Endothelial cell of umbilical vein (primary cell): Measurements from ENCODE around the gene FTO. TPM values are rescaled to one million over a fixed set of nuclear protein-coding genes. Genes with fewer than 3 reads are reported as not detected.

Experiments
- BruUV-seq: library from RNA; stranded (reverse); fragments of 400-500 nt; replicated peaks from 2 replicates; lab custom pipeline; 2021; lab: Mats Ljungman, UMichigan
- CTCF ChIA-PET: fragments of 300-600, 350-600 bp; sonication (Branson Sonifier 250); formaldehyde crosslinking; loops from one replicate; lab custom pipeline; 2021; ENCODE audit warnings: antibody characterized with exemption, inconsistent platforms; lab: Charles Lee
- POLR2A ChIA-PET: fragments of 300-600, 350-600 bp; sonication (Branson Sonifier 250); formaldehyde crosslinking; loops from one replicate; lab custom pipeline; 2021; ENCODE audit warnings: antibody characterized with exemption, inconsistent platforms; lab: Charles Lee
- DNase-seq: peaks from one replicate; pipeline ENCODE4 v3.0.0-alpha.2; 2011; ENCODE audit warnings: low read depth, low spot score
- FAIRE-seq: peaks from 2 replicates; lab custom pipeline; 2011; peaks lifted over from hg19 to GRCh38; lab: Jason Lieb, UNC
- H2AFZ ChIP-seq: 2 replicates; pipeline ENCODE4 v1.6.0; 2012; ENCODE audit warnings: low read depth, low read length, control low read depth, inconsistent platforms
- H3K27ac ChIP-seq: 2 replicates; pipeline ENCODE4 v1.5.1; 2011; ENCODE audit warnings: low read depth, mild to moderate bottlenecking, control low read depth, low read length, moderate library complexity; ENCODE audit not compliant: insufficient read depth
- H3K27me3 ChIP-seq, 2 experiments: 2 replicates each; pipeline versions ENCODE4 v1.6.0 to v1.6.1; 2011; ENCODE audit warnings: low read length in 2 of 2, mixed read lengths in 1 of 2; ENCODE audit not compliant: control insufficient read depth in 2 of 2, insufficient read depth in 2 of 2
- H3K36me3 ChIP-seq, 2 experiments: 2 replicates in 1 of 2; 3 replicates in 1 of 2; pipeline ENCODE4 v1.5.1; 2011; ENCODE audit warnings: low read length in 2 of 2, mild to moderate bottlenecking in 1 of 2, moderate library complexity in 1 of 2; ENCODE audit not compliant: control insufficient read depth in 2 of 2, insufficient read depth in 2 of 2; ENCODE audit errors: extremely low read depth in 1 of 2
- H3K4me1 ChIP-seq: 3 replicates; pipeline ENCODE4 v1.5.1; 2011; ENCODE audit warnings: mild to moderate bottlenecking, low read length; ENCODE audit not compliant: control insufficient read depth, insufficient read depth; ENCODE audit errors: extremely low read depth
- H3K4me2 ChIP-seq: 2 replicates; pipeline ENCODE4 v1.6.1; 2011; ENCODE audit warnings: low read length, control low read depth, mixed read lengths; ENCODE audit not compliant: insufficient read depth
- H3K4me3 ChIP-seq, 3 experiments: fragments of 200-600 bp in 1 of 3; sonication (generic), shearing (Covaris generic) in 1 of 3; replicated peaks in 1 of 3; 2 replicates each; pipeline ENCODE4 v1.5.1; 2011 to 2016; ENCODE audit warnings: control low read depth in 3 of 3, low read length in 3 of 3, mild to moderate bottlenecking in 2 of 3, inconsistent platforms in 1 of 3, low read depth in 1 of 3, moderate library complexity in 1 of 3; ENCODE audit not compliant: insufficient read depth in 1 of 3
- H3K79me2 ChIP-seq: 2 replicates; pipeline ENCODE4 v1.6.0; 2012; ENCODE audit warnings: low read length, inconsistent platforms; ENCODE audit not compliant: control insufficient read depth, insufficient read depth
- H3K9ac ChIP-seq: replicated peaks from 2 replicates; pipeline ENCODE3; 2011; ENCODE audit warnings: low read length, control low read depth; ENCODE audit not compliant: insufficient read depth; ENCODE audit errors: extremely low read depth
- H3K9me1 ChIP-seq: replicated peaks from 3 replicates; pipeline ENCODE4 v1.6.0; 2011; ENCODE audit warnings: mild to moderate bottlenecking, low read length; ENCODE audit not compliant: control insufficient read depth, insufficient read depth; ENCODE audit errors: extremely low read depth
- H3K9me3 ChIP-seq: replicated peaks from 2 replicates; pipeline ENCODE4 v1.5.1; 2012; ENCODE audit warnings: low read length, inconsistent platforms; ENCODE audit not compliant: control insufficient read depth, insufficient read depth
- H4K20me1 ChIP-seq: replicated peaks from 2 replicates; pipeline ENCODE3; 2011; ENCODE audit warnings: mild to moderate bottlenecking, low read length; ENCODE audit not compliant: control insufficient read depth, insufficient read depth; ENCODE audit errors: extremely low read depth
- EZH2 ChIP-seq: IDR thresholded peaks from 2 replicates; pipeline ENCODE4 v1.6.1; 2012; ENCODE audit warnings: borderline replicate concordance, low read depth, mild to moderate bottlenecking, moderate library complexity, low read length, inconsistent platforms; ENCODE audit not compliant: severe bottlenecking
- FOS ChIP-seq: IDR thresholded peaks from 2 replicates; pipeline ENCODE4 v1.6.1; 2011; ENCODE audit warnings: mild to moderate bottlenecking, low read length, moderate library complexity, borderline replicate concordance; ENCODE audit not compliant: insufficient read depth
- GATA2 ChIP-seq: IDR thresholded peaks from 2 replicates; pipeline ENCODE4 v1.7.0; 2011; ENCODE audit warnings: low read depth, mild to moderate bottlenecking, moderate library complexity, mixed read lengths, low read length; ENCODE audit not compliant: insufficient read length, insufficient read depth
- JUN ChIP-seq: IDR thresholded peaks from 2 replicates; pipeline ENCODE4 v1.6.1; 2011; ENCODE audit warnings: borderline replicate concordance, low read depth; ENCODE audit not compliant: insufficient read length, insufficient read depth
- MYC ChIP-seq: IDR thresholded peaks from one replicate; pipeline ENCODE4 v1.6.1; 2011; ENCODE audit warnings: mild to moderate bottlenecking, low read depth, low read length
- POLR2A ChIP-seq: IDR thresholded peaks from 2 replicates; pipeline ENCODE4 v1.6.1; 2012; ENCODE audit warnings: low read depth, mild to moderate bottlenecking, control low read depth, low read length
- POLR2AphosphoS5 ChIP-seq: IDR thresholded peaks from 2 replicates; pipeline ENCODE4 v1.6.1; 2012; ENCODE audit warnings: low read depth, mild to moderate bottlenecking, control low read depth, low read length, moderate library complexity; ENCODE audit not compliant: insufficient read depth
- dilution Hi-C: fragments of 300-500 bp; cut with MboI; formaldehyde crosslinking; loops from one replicate; pipeline ENCODE4 v1.15.0; 2019; ENCODE audit warnings: low sequenced_read_pairs; ENCODE audit not compliant: extremely low pct_ligation_motif_present
- intact Hi-C: fragments of 100-400 bp; cut with micrococcal nuclease; formaldehyde crosslinking; loops from one replicate; pipeline ENCODE4 v1.10.0; 2022
- polyA plus RNA-seq, 4 experiments: library from polyadenylated mRNA; depleted of rRNA in 3 of 4; stranded (reverse) in 3 of 4; unstranded in 1 of 4; fragments of >200 nt; gene quantifications; 2 replicates each; pipeline versions ENCODE4 v1.2.1 to v1.2.3, GENCODE V29; 2011 to 2012; ENCODE audit warnings: missing spikeins in 1 of 4
- total RNA-seq: library from RNA; stranded (reverse); gene quantifications from 2 replicates; pipeline ENCODE4 v1.2.3, GENCODE V29; 2021
- TF ChIP-seq, protein P1 (sequence below): IDR thresholded peaks from 2 replicates; pipeline ENCODE4 v1.6.1; 2011; ENCODE audit not compliant: insufficient read depth, insufficient read length
- TF ChIP-seq, protein P2 (sequence below), 2 donors: IDR thresholded peaks; 1 replicate in 1 of 2; 2 replicates in 1 of 2; pipeline ENCODE4 v1.5.1; 2011; ENCODE audit warnings: low read length in 2 of 2, mild to moderate bottlenecking in 2 of 2, moderate library complexity in 2 of 2, control low read depth in 1 of 2, inconsistent platforms in 1 of 2, low read depth in 1 of 2; ENCODE audit not compliant: insufficient read depth in 1 of 2; ENCODE audit errors: extremely low read depth in 1 of 2

The FTO gene
- total and polyA plus RNA-seq, 2 donors (not counting 3 experiments of a cell fraction or from before 2014, with no cell fraction given) = 48.6 to 87.1 TPM

DNA sequence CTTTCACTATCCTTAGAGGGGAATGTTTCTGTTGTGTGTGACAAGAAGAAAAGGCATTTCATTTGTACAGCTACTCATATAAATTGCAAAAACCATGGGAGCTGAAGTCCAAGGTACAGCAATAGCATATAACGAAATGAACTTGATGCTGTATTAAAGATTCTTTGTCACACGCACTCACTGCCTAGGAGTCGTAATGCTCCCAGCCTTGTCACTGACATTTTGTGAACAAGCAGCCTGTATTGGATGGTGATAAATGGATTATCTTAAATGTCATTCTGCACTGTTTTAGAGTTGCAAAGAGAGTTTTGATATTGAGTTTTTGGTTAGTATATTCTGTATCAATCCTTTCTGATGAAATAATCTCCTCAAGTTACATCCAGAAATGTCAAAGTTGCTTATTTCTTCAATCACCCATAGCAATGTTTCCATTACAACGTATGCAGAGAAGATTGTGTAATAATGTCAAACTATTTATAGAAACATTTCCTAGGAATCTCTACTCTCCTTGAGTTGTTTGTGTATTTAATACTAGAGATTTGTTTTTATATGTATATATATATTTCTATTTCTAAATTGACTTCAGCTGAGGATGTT, 270.6 kb downstream of the FTO start:
- FAIRE-seq = no peak
- H4K20me1 ChIP-seq = no peaks in the 10 kb centered on the region
- intact Hi-C loops = no loop called here
- DNase-seq = no peak
- no peak overlapping the region for H3K4me3 ChIP-seq
- no peaks in the 10 kb centered on the region for H3K79me2 ChIP-seq
- no TSS peak for BruUV-seq
- CTCF ChIA-PET = no interaction called here
- no peaks in the 10 kb centered on the region for H3K27me3 ChIP-seq
- no peak overlapping the region for H3K27ac ChIP-seq
- H3K9me3 ChIP-seq = no peaks in the 10 kb centered on the region
- H3K9me1 ChIP-seq = no peaks in the 10 kb centered on the region
- H3K4me1 ChIP-seq = no peaks in the 10 kb centered on the region
- no peak overlapping the region for H3K4me2 ChIP-seq
- POLR2A ChIA-PET = no interaction called here
- TF ChIP-seq EZH2 (no peak), POLR2AphosphoS5 (no peak), GATA2 (no peak), JUN (no peak), POLR2A (no peak), FOS (no peak), MYC (no peak)
- TF ChIP-seq, protein P1, sequence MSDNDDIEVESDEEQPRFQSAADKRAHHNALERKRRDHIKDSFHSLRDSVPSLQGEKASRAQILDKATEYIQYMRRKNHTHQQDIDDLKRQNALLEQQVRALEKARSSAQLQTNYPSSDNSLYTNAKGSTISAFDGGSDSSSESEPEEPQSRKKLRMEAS = no peak
- TF ChIP-seq, protein P2, sequence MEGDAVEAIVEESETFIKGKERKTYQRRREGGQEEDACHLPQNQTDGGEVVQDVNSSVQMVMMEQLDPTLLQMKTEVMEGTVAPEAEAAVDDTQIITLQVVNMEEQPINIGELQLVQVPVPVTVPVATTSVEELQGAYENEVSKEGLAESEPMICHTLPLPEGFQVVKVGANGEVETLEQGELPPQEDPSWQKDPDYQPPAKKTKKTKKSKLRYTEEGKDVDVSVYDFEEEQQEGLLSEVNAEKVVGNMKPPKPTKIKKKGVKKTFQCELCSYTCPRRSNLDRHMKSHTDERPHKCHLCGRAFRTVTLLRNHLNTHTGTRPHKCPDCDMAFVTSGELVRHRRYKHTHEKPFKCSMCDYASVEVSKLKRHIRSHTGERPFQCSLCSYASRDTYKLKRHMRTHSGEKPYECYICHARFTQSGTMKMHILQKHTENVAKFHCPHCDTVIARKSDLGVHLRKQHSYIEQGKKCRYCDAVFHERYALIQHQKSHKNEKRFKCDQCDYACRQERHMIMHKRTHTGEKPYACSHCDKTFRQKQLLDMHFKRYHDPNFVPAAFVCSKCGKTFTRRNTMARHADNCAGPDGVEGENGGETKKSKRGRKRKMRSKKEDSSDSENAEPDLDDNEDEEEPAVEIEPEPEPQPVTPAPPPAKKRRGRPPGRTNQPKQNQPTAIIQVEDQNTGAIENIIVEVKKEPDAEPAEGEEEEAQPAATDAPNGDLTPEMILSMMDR (IDR thresholded peaks at IDR 0.05; ENCODE audit: extremely low read depth in 1 of 2, insufficient read depth in 1 of 2, low read depth in 1 of 2, low read length in 2 of 2) = no peak
- dilution Hi-C loops = no loop called here
- H3K36me3 ChIP-seq = no peaks in the 10 kb centered on the region
- H3K9ac ChIP-seq = no peak overlapping the region
- H2AFZ ChIP-seq = no peak overlapping the region
